ENCODE results near the gene GAMT. TPM values are rescaled to one million over a fixed set of nuclear protein-coding genes. Genes with fewer than 3 reads are reported as not detected.
A peak's percentile ranks its signal among the peaks of the same experiment; 100 is the strongest.

GAMT gene
- total and polyA plus RNA-seq, 2 donors (not counting 3 experiments of a cell fraction or from before 2014, with no cell fraction given), result 22.1 to 36.9 TPM

GRCh38 chr19:1364070-1364704, 37.2 kb downstream of the GAMT start:
- dilution Hi-C loops (cut with MboI; ENCODE audit: extremely low pct_ligation_motif_present, low sequenced_read_pairs), result no loop called here
- H3K4me2 ChIP-seq (ENCODE audit: insufficient read depth, low read length), result no peak overlapping the region
- FAIRE-seq (peak; percentile 65), DNase-seq (ENCODE audit: low read depth, low spot score) (no peak)
- H3K4me1 ChIP-seq (ENCODE audit: control insufficient read depth, extremely low read depth, insufficient read depth, low read length), result peaks cover 7% of the 10 kb centered on the region
- TF ChIP-seq GATA2 (IDR thresholded peaks at IDR 0.05; ENCODE audit: insufficient read depth, insufficient read length, low read depth, low read length) (no peak), EZH2 (IDR thresholded peaks at IDR 0.05; ENCODE audit: borderline replicate concordance, low read depth, low read length, severe bottlenecking) (no peak), FOS (IDR thresholded peaks at IDR 0.05; ENCODE audit: borderline replicate concordance, insufficient read depth, low read length) (no peak), POLR2AphosphoS5 (IDR thresholded peaks at IDR 0.05; ENCODE audit: insufficient read depth, low read depth, low read length) (no peak), JUN (IDR thresholded peaks at IDR 0.05; ENCODE audit: borderline replicate concordance, insufficient read depth, insufficient read length, low read depth) (no peak), POLR2A (IDR thresholded peaks at IDR 0.05; ENCODE audit: low read depth, low read length) (no peak), MAX (IDR thresholded peaks at IDR 0.05; ENCODE audit: insufficient read depth, insufficient read length) (no peak), CTCF (IDR thresholded peaks at IDR 0.05; ENCODE audit: extremely low read depth in 1 of 2, insufficient read depth in 1 of 2, low read depth in 1 of 2, low read length in 2 of 2) (no peak), MYC (IDR thresholded peaks at IDR 0.05; ENCODE audit: low read depth, low read length) (no peak)
- H3K9me3 ChIP-seq (replicated peaks; ENCODE audit: control insufficient read depth, insufficient read depth, low read length), result no peaks in the 10 kb centered on the region
- H4K20me1 ChIP-seq (replicated peaks; ENCODE audit: control insufficient read depth, extremely low read depth, insufficient read depth, low read length), result no peaks in the 10 kb centered on the region
- peaks cover 0 to 28% of the 10 kb centered on the region in 2 experiments for H3K36me3 ChIP-seq (ENCODE audit: control insufficient read depth in 2 of 2, extremely low read depth in 1 of 2, insufficient read depth in 2 of 2, low read length in 2 of 2)
- no peak overlapping the region for H3K4me3 ChIP-seq (replicated peaks in 1 of 3; ENCODE audit: insufficient read depth in 1 of 3, low read depth in 1 of 3, low read length in 3 of 3)
- H3K9me1 ChIP-seq (replicated peaks; ENCODE audit: control insufficient read depth, extremely low read depth, insufficient read depth, low read length), result no peaks in the 10 kb centered on the region
- no TSS peak for BruUV-seq (replicated peaks)
- H3K9ac ChIP-seq (replicated peaks; ENCODE audit: extremely low read depth, insufficient read depth, low read length), result no peak overlapping the region
- H3K79me2 ChIP-seq (ENCODE audit: control insufficient read depth, insufficient read depth, low read length), result no peaks in the 10 kb centered on the region
- CTCF ChIA-PET, result interaction anchor here (0.6 to 1.9 kb wide), 7 partner anchors 9 to 120 kb away, joined by 3 to 9 read pairs (median 5); a partner anchor contains a TSS
- intact Hi-C loops (cut with micrococcal nuclease), result no loop called here
- H3K27me3 ChIP-seq (ENCODE audit: control insufficient read depth in 2 of 2, insufficient read depth in 2 of 2, low read length in 2 of 2), result no peaks in the 10 kb centered on the region
- no peak overlapping the region for H3K27ac ChIP-seq (ENCODE audit: insufficient read depth, low read depth, low read length)
- H2AFZ ChIP-seq (ENCODE audit: low read depth, low read length), result no peak overlapping the region
- POLR2A ChIA-PET, result no interaction called here
